ENCODE data around the gene STEAP3.

The STEAP3 gene

GRCh38 chr2:119247844-119248271 is 24.2 kb downstream of the STEAP3 start:
- no peak for DNase-seq (ENCODE audit: low read depth in 2 of 2)

- DNase-seq (ENCODE audit: low read depth in 2 of 2): no peak
Observed at GRCh38 chr2:119248311-119248710, 24.7 kb downstream of the STEAP3 start.

- DNase-seq (ENCODE audit: low read depth in 2 of 2): no peak
Observed at GRCh38 chr2:119248751-119249150, 25.1 kb downstream of the STEAP3 start.

GRCh38 chr2:119249311-119249710 is 25.7 kb downstream of the STEAP3 start:
- DNase-seq (ENCODE audit: low read depth in 2 of 2): no peak

GRCh38 chr2:119249855-119250717 is 26.5 kb downstream of the STEAP3 start:
- no peak for DNase-seq (ENCODE audit: low read depth in 2 of 2)

- DNase-seq (ENCODE audit: low read depth in 2 of 2): no peak
Observed at GRCh38 chr2:119250718-119251290, 27.2 kb downstream of the STEAP3 start.

GRCh38 chr2:119251652-119252051 is 28.0 kb downstream of the STEAP3 start:
- no peak for DNase-seq (ENCODE audit: low read depth in 2 of 2)

- DNase-seq (ENCODE audit: low read depth in 2 of 2): no peak
Observed at GRCh38 chr2:119252186-119253113, 28.8 kb downstream of the STEAP3 start.

GRCh38 chr2:119253114-119253702 is 29.6 kb downstream of the STEAP3 start:
- no peak for DNase-seq (ENCODE audit: low read depth in 2 of 2)

GRCh38 chr2:119253760-119254600 is 30.3 kb downstream of the STEAP3 start:
- DNase-seq (ENCODE audit: low read depth in 2 of 2): no peak

- no peak for DNase-seq (ENCODE audit: low read depth in 2 of 2)
Observed at GRCh38 chr2:119254601-119255080, 31.0 kb downstream of the STEAP3 start.

GRCh38 chr2:119255760-119256581 is 32.3 kb downstream of the STEAP3 start:
- DNase-seq (ENCODE audit: low read depth in 2 of 2): no peak

- DNase-seq (ENCODE audit: low read depth in 2 of 2): no peak
Observed at GRCh38 chr2:119256582-119256921, 32.9 kb downstream of the STEAP3 start.

GRCh38 chr2:119257198-119257597 is 33.6 kb downstream of the STEAP3 start:
- DNase-seq (ENCODE audit: low read depth in 2 of 2): no peak

GRCh38 chr2:119259296-119259860 is 35.7 kb downstream of the STEAP3 start:
- DNase-seq (ENCODE audit: low read depth in 2 of 2): no peak

- no peak for DNase-seq (ENCODE audit: low read depth in 2 of 2)
Observed at GRCh38 chr2:119260646-119261492, 37.2 kb downstream of the STEAP3 start.

GRCh38 chr2:119261493-119262225 is 38.0 kb downstream of the STEAP3 start:
- no peak for DNase-seq (ENCODE audit: low read depth in 2 of 2)

- DNase-seq (ENCODE audit: low read depth in 2 of 2): no peak
Observed at GRCh38 chr2:119263025-119263424, 39.4 kb downstream of the STEAP3 start.
